ENCODE results near the gene WDR76. TPM values are rescaled to one million over a fixed set of nuclear protein-coding genes. Genes with fewer than 3 reads are reported as not detected.

WDR76 gene
- total RNA-seq, 1 donor from 2014 or later: 11.7 TPM

- DNase-seq: no peak
Measured at GRCh38 chr15:43913941-43914340, 87.1 kb downstream of the WDR76 start.

GRCh38 chr15:43915631-43916325, 89.0 kb downstream of the WDR76 start:
- no peak for DNase-seq

- DNase-seq: no peak
Measured at GRCh38 chr15:43916326-43916660, 89.5 kb downstream of the WDR76 start.

Small RNA genes within 50 kb of the gene (small RNA-seq; reads per million reads assigned to genes)
- gene MIR1282 (ENCODE audit: low replicate concordance) (not detected), gene RF00019 (ENCODE audit: low replicate concordance) (not detected)

Other genes starting within 250 kb of the WDR76 start
- gene PPIP5K1, start 236.8 kb upstream of the WDR76 start, total RNA-seq: 15.5 TPM
- 4.3 TPM for gene CKMT1B, start 233.0 kb upstream of the WDR76 start, total RNA-seq
- gene STRC, start 208.2 kb upstream of the WDR76 start, total RNA-seq: 0.21 TPM
- gene CATSPER2, start 178.2 kb upstream of the WDR76 start, total RNA-seq: 0.51 TPM
- 0.31 TPM for gene CKMT1A, start 133.1 kb upstream of the WDR76 start, total RNA-seq
- 126 TPM for gene PDIA3, start 80.6 kb upstream of the WDR76 start, total RNA-seq
- gene ELL3, start 50.0 kb upstream of the WDR76 start, total RNA-seq: 6.1 TPM
- 272 TPM for gene SERF2, start 34.7 kb upstream of the WDR76 start, total RNA-seq
- 0.10 TPM for gene SERINC4, start 26.8 kb upstream of the WDR76 start, total RNA-seq
- 2.6 TPM for gene HYPK, start 26.4 kb upstream of the WDR76 start, total RNA-seq
- 24.3 TPM for gene MFAP1, start 2.3 kb upstream of the WDR76 start, total RNA-seq